GM13976 (cell line): ENCODE data around the gene ZNF175.

Experiments
- DNase-seq: peaks from one replicate; pipeline ENCODE4 v3.0.0; 2012; ENCODE audit warnings: low spot score
- in situ Hi-C: fragments of 300-500 bp; cut with MboI; formaldehyde crosslinking; loops from one replicate; pipeline ENCODE4 v1.12.0; 2022; ENCODE audit warnings: low sequenced_read_pairs, mixed read lengths, inconsistent platforms; ENCODE audit not compliant: unreplicated experiment
- TF ChIP-seq, protein P1 (sequence below): IDR thresholded peaks from 2 replicates; pipeline ENCODE4 v1.5.1; 2012; ENCODE audit warnings: borderline replicate concordance, mild to moderate bottlenecking; ENCODE audit not compliant: insufficient read depth; ENCODE audit errors: extremely low read depth, missing control alignments, control extremely low read depth

The ZNF175 gene

DNA sequence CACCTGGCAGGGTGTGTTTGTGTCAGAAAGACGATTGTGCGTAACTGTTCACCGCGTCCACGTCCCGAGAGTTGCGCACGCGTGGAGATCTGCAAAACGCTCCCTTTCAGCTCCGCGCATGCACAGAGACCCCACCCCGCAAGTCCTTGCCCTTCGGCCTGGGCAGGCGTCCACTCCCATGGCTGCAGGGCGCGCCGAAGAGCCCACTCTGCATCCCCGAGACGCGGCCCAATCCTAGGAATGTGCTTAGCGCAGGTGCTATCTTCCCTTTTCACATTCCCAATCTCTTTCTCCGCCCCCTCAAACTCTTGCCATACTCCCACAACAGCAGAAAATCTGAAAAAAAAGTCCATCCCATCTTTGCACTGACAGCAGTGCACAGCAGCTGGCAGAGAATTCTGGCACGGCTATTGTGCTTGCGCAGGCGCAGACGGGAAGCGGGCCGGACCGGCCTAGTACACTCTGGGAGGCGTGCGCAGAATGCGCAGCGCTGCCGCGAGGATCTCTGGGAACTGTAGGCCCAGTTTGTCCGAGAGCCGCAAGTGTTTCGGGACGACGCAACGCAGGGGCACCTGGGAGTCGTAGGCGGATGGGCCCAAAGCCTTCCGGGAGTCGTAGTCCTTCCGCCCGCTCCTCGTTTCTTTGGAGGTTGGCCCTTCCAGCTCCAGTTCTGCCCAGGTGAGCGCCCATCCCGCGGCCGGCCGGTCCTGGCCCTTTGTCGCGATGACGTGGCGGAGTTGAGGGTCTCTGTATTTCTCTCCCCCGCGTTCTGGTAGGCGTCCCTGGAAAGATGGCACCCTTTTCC is 23.1 kb downstream of the ZNF175 start:
- in situ Hi-C loops = no loop called here
- TF ChIP-seq, protein P1, sequence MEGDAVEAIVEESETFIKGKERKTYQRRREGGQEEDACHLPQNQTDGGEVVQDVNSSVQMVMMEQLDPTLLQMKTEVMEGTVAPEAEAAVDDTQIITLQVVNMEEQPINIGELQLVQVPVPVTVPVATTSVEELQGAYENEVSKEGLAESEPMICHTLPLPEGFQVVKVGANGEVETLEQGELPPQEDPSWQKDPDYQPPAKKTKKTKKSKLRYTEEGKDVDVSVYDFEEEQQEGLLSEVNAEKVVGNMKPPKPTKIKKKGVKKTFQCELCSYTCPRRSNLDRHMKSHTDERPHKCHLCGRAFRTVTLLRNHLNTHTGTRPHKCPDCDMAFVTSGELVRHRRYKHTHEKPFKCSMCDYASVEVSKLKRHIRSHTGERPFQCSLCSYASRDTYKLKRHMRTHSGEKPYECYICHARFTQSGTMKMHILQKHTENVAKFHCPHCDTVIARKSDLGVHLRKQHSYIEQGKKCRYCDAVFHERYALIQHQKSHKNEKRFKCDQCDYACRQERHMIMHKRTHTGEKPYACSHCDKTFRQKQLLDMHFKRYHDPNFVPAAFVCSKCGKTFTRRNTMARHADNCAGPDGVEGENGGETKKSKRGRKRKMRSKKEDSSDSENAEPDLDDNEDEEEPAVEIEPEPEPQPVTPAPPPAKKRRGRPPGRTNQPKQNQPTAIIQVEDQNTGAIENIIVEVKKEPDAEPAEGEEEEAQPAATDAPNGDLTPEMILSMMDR = no peak
- DNase-seq = peak; percentile 98

DNA sequence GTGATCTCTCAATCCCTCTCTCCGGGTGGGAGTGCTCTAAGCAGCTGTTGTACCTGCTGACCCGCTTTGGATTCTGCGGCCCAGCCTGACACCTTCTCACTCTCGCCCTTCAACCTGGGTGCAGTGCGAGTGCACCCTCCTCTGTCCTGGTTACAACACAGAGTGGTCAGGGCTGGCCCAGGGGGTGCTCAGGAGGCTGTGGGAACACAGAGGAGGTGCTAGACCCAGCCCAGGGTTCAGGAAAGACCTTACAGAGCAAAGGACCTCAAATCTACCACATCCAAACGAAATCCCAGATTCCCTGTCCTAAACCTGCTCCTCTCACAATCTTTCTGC is 23.7 kb downstream of the ZNF175 start:
- in situ Hi-C loops = no loop called here
- DNase-seq = no peak
- TF ChIP-seq, protein P1 = no peak

DNA sequence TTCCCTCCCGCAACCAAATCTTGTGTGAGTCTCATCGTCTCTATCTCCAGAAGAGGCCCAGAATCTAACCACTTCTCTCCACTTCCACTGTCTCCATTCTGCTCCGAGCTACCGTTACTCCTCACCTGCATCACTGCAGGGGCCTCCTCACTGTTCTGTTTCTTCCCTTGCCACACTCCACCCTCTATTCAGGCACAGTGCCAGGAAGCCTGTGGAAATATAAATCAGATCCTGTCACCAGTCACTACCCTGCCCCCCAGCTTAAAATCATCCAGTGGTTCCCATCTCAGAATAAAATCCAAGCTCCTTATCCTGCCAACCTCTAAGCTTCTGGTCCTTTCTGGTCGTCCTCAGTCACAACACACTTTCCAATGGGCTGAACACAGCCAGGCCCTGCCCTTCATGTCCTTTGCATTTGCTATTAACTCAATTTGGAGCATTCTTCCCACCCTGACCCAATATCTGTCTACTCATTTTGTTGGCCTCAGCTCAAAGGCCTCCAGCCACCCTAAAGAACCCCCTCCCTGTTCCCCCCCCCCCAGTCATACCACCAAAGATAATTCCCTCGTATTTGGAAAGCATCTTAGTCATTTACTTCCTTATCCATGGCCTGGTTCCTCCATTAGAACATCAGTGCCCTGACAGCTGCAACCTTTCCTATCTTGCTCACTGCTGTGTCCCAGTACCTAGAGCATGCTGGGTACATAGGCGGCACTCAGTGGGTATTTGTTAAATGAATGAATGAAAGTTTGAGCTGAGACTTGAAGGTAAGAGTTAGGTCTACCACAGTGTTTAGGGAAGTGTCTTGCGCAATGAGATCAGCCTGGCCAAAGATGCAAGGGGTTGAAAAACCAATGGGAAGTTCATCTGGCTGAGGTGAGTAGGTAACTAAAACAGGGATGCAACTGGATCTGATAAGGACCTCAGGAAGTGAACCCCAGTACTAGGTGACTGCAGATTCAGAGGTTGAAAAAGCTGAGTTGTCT is 24.4 kb downstream of the ZNF175 start:
- in situ Hi-C loops = no loop called here
- TF ChIP-seq, protein P1 = no peak
- DNase-seq = no peak

DNA sequence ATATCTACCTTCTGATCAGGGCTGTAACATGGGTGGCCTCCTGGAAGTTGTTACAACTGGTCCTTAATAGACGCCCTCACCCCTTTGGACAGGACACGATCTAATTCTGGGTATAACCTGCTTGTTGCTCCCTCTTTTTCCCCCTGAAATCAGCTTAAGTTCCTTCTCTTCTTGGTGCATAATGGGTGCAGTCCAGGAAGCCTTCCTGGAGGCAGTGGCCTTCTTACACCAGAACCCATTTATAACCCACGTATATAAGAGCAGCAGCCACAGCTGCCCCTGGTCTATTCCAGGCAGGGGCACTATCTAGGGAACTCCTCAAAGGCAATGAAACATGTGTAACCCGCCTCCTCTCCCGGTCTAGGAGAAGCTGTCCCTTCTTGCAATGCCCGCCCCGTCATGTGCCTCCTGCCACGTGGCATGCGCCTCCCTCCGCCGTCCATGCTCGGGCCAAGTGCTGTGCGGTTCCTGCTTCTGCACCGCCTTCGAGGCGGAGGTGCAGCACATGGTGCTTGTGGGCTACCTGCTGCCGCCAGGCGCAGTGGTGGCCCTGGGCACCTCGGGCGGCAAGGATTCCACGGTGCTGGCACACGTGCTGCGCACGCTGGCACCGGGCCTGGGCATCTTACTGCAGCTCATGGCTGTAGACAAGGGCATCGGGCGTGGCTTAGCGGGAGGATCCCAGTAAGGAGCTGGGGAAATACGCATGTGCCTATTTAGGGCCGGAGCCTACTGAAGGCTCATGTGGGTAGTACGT is 27.3 kb downstream of the ZNF175 start:
- in situ Hi-C loops = no loop called here
- TF ChIP-seq, protein P1 = no peak
- DNase-seq = no peak

DNA sequence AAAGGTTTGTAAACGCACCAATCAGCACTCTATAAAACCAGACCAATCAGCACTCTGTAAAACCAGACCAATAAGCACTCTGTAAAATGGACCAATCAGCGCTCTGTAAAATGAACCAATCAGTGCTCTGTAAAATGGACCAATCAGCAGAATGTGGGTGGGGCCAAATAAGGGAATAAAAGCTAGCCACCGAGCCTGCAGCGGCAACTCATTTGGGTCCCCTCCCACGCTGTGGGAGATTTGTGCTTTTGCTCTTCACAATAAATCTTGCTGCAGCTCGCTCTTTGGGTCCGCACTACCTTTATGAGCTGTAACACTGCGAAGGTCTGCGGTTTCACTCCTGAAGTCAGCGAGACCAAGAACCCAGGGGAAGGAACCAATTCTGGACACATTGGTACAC is 28.0 kb downstream of the ZNF175 start:
- TF ChIP-seq, protein P1 = no peak
- no peak for DNase-seq
- in situ Hi-C loops = no loop called here
